Common myeloid progenitor, CD34-positive (primary cell): Measurements from ENCODE around the gene ZNHIT3.
"Not testable (repeated sequence)": the region's sequence is repeated elsewhere in the genome, so short reads cannot be mapped to it uniquely, and the experiment has no call there.

ENCODE experiments used
- CTCF ChIA-PET: fragments of 350-600 bp; sonication (Branson Sonifier 250); formaldehyde crosslinking; loops from one replicate; lab custom pipeline; 2021; ENCODE audit warnings: antibody characterized with exemption; lab: Charles Lee
- POLR2A ChIA-PET: fragments of 350-600 bp; sonication (Branson Sonifier 250); formaldehyde crosslinking; loops from one replicate; lab custom pipeline; 2021; ENCODE audit warnings: antibody characterized with exemption; lab: Charles Lee
- DNase-seq, 3 donors: peaks; one replicate each; pipeline versions ENCODE4 v3.0.0 to v3.0.0-alpha.2; 2013
- H3K27ac ChIP-seq, 2 experiments: 1 replicate in 1 of 2; 2 replicates in 1 of 2; pipeline ENCODE4 v1.7.0; 2013; ENCODE audit warnings: inconsistent platforms in 2 of 2, low read length in 2 of 2, mild to moderate bottlenecking in 2 of 2, low read depth in 1 of 2, moderate library complexity in 1 of 2; ENCODE audit not compliant: severe bottlenecking in 2 of 2, insufficient read depth in 1 of 2, poor library complexity in 1 of 2
- H3K27me3 ChIP-seq, 5 experiments: replicated peaks in 2 of 5; 1 replicate in 3 of 5; 2 replicates in 2 of 5; pipeline versions ENCODE4 v1.6.1 to v1.7.0; 2013; ENCODE audit warnings: low read length in 4 of 5, mild to moderate bottlenecking in 2 of 5, moderate library complexity in 2 of 5, inconsistent platforms in 1 of 5; ENCODE audit not compliant: insufficient read depth in 5 of 5, control insufficient read depth in 4 of 5
- H3K36me3 ChIP-seq, 4 experiments: 1 replicate in 2 of 4; 2 replicates in 2 of 4; pipeline versions ENCODE4 v1.6.1 to v1.7.0; 2013; ENCODE audit warnings: low read length in 3 of 4, control low read depth in 1 of 4, mild to moderate bottlenecking in 1 of 4; ENCODE audit not compliant: control insufficient read depth in 4 of 4, insufficient read depth in 4 of 4
- H3K4me1 ChIP-seq, 4 experiments: 1 replicate in 3 of 4; 2 replicates in 1 of 4; pipeline versions ENCODE4 v1.6.1 to v1.7.1; 2013; ENCODE audit warnings: low read length in 3 of 4, mild to moderate bottlenecking in 3 of 4, control low read depth in 1 of 4, inconsistent platforms in 1 of 4, moderate library complexity in 1 of 4; ENCODE audit not compliant: control insufficient read depth in 4 of 4, insufficient read depth in 4 of 4; ENCODE audit errors: control extremely low read depth in 1 of 4
- H3K4me3 ChIP-seq, 7 experiments: 1 replicate in 4 of 7; 2 replicates in 3 of 7; pipeline versions ENCODE4 v1.5.1 to v1.7.0; 2013; ENCODE audit warnings: mild to moderate bottlenecking in 7 of 7, low read length in 6 of 7, moderate library complexity in 6 of 7, inconsistent platforms in 2 of 7, low read depth in 2 of 7, control low read depth in 1 of 7; ENCODE audit not compliant: insufficient read depth in 4 of 7, control insufficient read depth in 1 of 7; ENCODE audit errors: extremely low read depth in 1 of 7
- H3K9me3 ChIP-seq, 5 experiments: 1 replicate in 4 of 5; 2 replicates in 1 of 5; pipeline versions ENCODE4 v1.6.1 to v1.7.1; 2013; ENCODE audit warnings: low read length in 4 of 5, mild to moderate bottlenecking in 2 of 5, inconsistent platforms in 1 of 5, low read depth in 1 of 5, moderate library complexity in 1 of 5; ENCODE audit not compliant: control insufficient read depth in 4 of 5, insufficient read depth in 2 of 5; ENCODE audit errors: control extremely low read depth in 1 of 5
- WGBS: methylation state at CpG from one replicate; pipeline ENCODE4 v1.1.5; 2013; ENCODE audit not compliant: insufficient coverage; 5-methylcytosine and 5-hydroxymethylcytosine counted together

The ZNHIT3 gene

DNA sequence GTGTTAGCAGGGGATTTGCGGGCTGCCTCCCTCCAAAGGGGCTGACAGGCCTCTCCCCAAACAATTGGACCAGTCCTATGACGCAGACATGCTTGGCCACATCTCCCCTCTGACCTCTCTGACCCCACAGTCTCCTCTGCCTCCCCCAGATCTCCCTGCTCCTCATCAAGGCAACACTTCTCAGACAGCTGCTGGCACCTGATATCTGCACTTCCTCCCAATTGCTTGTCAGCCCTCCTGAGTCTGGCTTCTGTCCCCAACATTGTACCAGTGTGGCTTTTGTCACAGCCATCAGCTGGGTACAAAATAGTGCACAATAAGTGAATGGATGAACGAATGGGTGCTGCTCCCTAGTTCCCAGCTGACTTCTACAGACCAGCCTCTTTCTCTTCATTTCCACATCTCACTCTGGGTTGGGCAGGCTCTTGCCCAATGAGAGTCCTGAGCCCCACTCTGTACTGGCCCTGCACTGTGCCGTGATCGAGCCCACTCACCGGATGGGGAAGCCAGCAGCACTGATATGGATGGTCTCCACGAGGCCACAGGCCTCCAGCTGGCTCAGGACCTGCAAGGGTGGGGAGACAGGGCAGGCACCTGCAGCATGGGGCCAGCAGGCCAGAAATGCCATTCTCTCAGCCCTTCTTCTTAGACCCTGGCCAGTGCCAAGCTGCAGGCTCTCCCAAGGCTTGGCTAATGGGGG is 17.1 kb downstream of the ZNHIT3 start:
- ChIA-PET POLR2A (no interaction called here), CTCF (no interaction called here)
- 98% methylated on average over 7 of the region's 7 CpGs for WGBS
- no peak for DNase-seq
- H3K9me3 ChIP-seq, result no peaks in the 10 kb centered on the region
- H3K4me3 ChIP-seq, result no peak overlapping the region
- H3K36me3 ChIP-seq, result peaks cover 2 to 84% (median 59%) of the 10 kb centered on the region in 4 experiments
- H3K27me3 ChIP-seq, result no peaks in the 10 kb centered on the region
- H3K4me1 ChIP-seq, result no peaks in the 10 kb centered on the region
- H3K27ac ChIP-seq, result no peak overlapping the region

DNA sequence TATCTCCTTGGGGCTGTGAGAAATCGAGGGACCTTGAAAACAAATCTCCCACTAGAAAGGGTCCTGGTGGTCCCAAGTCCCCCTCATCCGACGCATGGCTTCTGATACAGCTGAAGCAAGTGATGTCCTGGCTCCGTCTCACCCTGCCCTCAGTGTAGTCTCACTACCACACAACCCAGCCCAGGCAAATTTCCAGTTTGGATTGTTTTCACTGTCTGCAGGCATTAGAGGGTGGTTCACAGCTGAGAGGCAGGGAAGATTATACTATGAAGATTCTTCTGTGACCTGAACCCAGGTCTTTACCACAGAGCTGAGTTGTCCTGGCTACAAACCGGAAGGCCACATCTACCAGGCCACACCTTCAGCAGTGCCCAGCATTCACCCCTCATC is 17.7 kb downstream of the ZNHIT3 start:
- 100% methylated on average over 1 of the region's 5 CpGs for WGBS
- DNase-seq, result no peak
- Histone ChIP-seq H3K27ac (no peak overlapping the region), H3K9me3 (no peaks in the 10 kb centered on the region), H3K4me1 (no peaks in the 10 kb centered on the region), H3K27me3 (no peaks in the 10 kb centered on the region), H3K4me3 (no peak overlapping the region), H3K36me3 (peaks cover 2 to 84% (median 59%) of the 10 kb centered on the region in 4 experiments)
- ChIA-PET CTCF (no interaction called here), POLR2A (no interaction called here)

DNA sequence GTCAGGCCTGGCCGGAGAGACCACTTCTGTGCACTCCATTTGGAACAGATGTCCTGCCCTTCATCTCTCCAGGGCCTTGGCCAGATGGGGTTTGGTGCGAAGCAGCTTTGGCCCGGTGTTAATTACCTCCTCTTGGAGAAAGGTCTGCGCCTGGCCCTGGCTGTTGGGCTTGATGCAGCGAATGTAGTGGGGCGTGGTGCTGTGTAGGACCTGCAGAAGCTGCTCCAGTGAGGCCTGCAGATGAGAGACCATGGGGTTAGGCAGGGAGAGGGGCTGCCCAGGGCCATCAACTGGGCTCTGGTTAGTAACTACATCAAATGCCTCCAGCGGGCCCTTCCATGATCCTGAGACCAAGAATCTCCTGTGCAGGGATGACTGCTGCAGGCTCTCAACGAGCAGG is 18.7 kb downstream of the ZNHIT3 start:
- CTCF ChIA-PET, result no interaction called here
- Histone ChIP-seq H3K27me3 (no peaks in the 10 kb centered on the region), H3K27ac (no peak overlapping the region), H3K4me3 (no peak overlapping the region), H3K4me1 (no peaks in the 10 kb centered on the region), H3K9me3 (no peaks in the 10 kb centered on the region), H3K36me3 (peaks cover 2 to 93% (median 62%) of the 10 kb centered on the region in 4 experiments)
- WGBS, result 95% methylated on average over 8 of the region's 8 CpGs
- POLR2A ChIA-PET, result no interaction called here
- no peak for DNase-seq

DNA sequence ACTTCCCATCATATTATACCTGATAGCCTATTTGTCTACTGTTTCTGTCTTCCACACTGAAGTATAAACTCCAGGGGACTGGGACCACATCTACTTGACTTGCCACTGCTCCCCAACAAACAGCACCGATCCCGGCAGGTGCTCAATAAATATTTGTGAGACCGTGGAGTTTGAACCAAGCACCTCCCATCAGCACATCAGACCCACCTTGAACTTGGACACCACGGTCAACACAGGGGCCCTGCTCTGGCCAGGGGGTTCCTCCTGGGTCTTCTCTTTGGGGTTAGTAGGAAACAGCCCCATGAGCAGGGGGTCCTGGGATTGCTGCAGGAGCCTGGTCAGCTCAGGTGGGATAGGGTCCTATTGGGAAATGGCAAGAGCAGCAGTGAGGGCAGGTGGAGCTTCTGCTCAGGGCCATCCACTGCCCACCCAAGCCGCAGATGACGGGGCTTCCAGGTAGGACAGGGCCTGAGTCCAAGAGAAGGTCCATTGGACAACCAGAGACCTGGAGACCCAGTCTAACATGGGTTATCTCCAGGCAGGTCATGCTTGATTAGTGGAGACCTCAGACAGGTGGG is 19.9 kb downstream of the ZNHIT3 start:
- no peaks in the 10 kb centered on the region for H3K9me3 ChIP-seq
- ChIA-PET POLR2A (no interaction called here), CTCF (no interaction called here)
- H3K4me3 ChIP-seq, result no peak overlapping the region
- H3K27ac ChIP-seq, result no peak overlapping the region
- no peaks in the 10 kb centered on the region for H3K4me1 ChIP-seq
- WGBS, result 80% methylated on average over 6 of the region's 6 CpGs
- H3K27me3 ChIP-seq, result no peaks in the 10 kb centered on the region
- peaks cover 0 to 95% (median 63%) of the 10 kb centered on the region in 4 experiments for H3K36me3 ChIP-seq
- no peak for DNase-seq

DNA sequence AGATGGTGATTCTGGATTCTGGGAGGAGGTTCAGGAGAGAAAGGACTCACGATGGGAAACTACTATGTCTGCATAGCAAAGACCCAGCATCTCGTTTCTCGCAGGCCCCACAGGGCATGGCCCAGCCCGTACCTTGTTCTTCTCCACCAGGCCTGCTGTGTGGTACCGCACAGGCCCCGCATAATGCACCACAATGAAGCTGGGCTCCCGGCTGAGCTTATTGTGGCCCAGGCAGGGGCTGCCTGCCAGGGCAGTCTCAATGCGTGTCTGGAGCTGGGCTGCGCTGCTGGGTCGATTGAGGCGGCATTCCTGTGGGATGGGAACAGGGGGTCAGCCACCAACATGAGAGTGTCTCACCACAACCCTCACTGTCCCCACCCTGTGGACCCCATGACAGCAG is 20.4 kb downstream of the ZNHIT3 start:
- H3K27ac ChIP-seq, result no peak overlapping the region
- H3K9me3 ChIP-seq, result no peaks in the 10 kb centered on the region
- DNase-seq, result no peak
- H3K4me3 ChIP-seq, result no peak overlapping the region
- no peaks in the 10 kb centered on the region for H3K4me1 ChIP-seq
- ChIA-PET CTCF (no interaction called here), POLR2A (no interaction called here)
- 100% methylated on average over 1 of the region's 11 CpGs for WGBS
- peaks cover 0 to 96% (median 64%) of the 10 kb centered on the region in 4 experiments for H3K36me3 ChIP-seq
- H3K27me3 ChIP-seq, result no peaks in the 10 kb centered on the region

DNA sequence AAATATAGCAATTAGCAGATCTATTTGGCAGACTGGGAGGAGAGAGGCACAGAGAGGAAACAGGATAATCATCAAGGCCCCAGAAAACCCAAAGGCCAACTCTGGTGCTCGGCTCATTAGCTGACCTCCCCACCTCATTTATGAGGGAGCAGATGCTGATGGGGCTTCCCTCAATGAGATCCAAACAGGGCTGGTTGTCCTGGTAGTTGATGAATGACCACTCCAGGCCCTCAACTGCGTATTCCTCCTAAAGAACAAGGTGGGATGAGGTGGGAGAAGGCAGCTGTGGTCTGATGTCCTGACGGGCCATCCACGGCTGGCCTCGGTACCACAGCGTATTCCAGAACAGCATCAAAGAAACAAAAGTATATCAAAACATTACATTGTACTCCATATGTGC is 20.8 kb downstream of the ZNHIT3 start:
- no CpG with 5 or more reads among the region's 6 CpGs for WGBS

DNA sequence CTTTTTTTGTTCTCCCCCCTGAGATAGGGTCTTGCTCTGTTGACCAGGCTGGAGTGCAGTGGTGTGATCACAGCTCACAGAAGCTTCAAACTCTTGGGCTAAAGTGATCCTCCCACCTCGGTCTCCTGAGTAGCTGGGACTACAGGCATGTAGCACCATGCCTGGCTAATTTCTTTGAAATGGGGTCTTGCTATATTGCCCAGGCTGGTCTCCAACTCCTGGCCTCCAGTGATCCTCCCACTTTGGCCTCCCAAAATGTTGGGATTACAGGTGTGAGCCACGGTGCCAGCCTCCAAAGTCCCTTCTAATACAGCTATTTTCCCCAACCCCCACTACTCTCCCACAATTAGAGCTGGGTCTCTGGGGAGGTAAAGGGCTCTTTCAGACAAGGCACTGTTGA is 22.0 kb downstream of the ZNHIT3 start:
- H3K36me3 ChIP-seq, result peaks cover 0 to 93% (median 60%) of the 10 kb centered on the region in 4 experiments
- H3K27ac ChIP-seq, H3K27me3 ChIP-seq, DNase-seq, H3K4me3 ChIP-seq, H3K4me1 ChIP-seq, POLR2A ChIA-PET, H3K9me3 ChIP-seq, CTCF ChIA-PET: not testable (repeated sequence)
- WGBS, result 77% methylated on average over 1 of the region's 2 CpGs

More for the DNA sequence above, 20.8 kb downstream of the ZNHIT3 start:
- ChIA-PET CTCF (no interaction called here), POLR2A (no interaction called here)
- Histone ChIP-seq H3K4me1 (no peaks in the 10 kb centered on the region), H3K9me3 (no peaks in the 10 kb centered on the region), H3K36me3 (peaks cover 0 to 93% (median 61%) of the 10 kb centered on the region in 4 experiments), H3K27ac (no peak overlapping the region), H3K27me3 (no peaks in the 10 kb centered on the region), H3K4me3 (no peak overlapping the region)
- no peak for DNase-seq
